ENCODE results near the gene ZC3H10.
"Not testable (repeated sequence)": the region's sequence is repeated elsewhere in the genome, so short reads cannot be mapped to it uniquely, and the experiment has no call there.

The ZC3H10 gene

DNA sequence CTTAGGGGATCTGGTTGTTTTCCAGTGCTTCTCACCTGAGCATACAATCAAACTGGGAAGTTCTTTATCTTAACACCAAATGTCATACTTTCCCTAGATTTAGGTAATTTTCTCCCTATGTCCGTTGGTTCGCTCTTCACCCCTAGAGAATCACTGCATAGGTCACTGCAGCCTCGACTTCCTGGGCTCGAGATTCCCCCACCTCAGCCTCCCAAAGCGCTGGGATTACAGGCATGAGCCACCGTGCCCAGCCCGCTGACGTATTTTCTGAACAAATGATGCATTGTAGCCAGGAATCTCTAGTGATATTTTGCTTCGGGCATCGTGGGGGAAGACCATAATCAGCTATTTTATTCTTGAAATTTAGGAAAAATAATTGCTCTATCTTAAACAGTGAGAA, 2.7 kb upstream of the ZC3H10 start:
- Histone ChIP-seq H3K79me2 (ENCODE audit: insufficient read depth, low read length) (peaks cover 21% of the 10 kb centered on the region), H3K27me3 (ENCODE audit: low read length) (no peaks in the 10 kb centered on the region), H3K9me3 (ENCODE audit: insufficient read depth, low read length) (no peaks in the 10 kb centered on the region), H3K36me3 (ENCODE audit: low read length) (peaks cover 16% of the 10 kb centered on the region), H3F3A (ENCODE audit: insufficient read depth) (peaks cover 75% of the 10 kb centered on the region), H3K27ac (ENCODE audit: low read depth, low read length) (peak overlapping the region; percentile 91), H3K4me3 (ENCODE audit: insufficient read depth, low read length, poor library complexity, severe bottlenecking) (peak overlapping the region; percentile 89), H4K20me1 (ENCODE audit: low read depth, low read length) (no peaks in the 10 kb centered on the region), H3K4me2 (ENCODE audit: low read depth, low read length, poor library complexity, severe bottlenecking) (peak overlapping the region; percentile 86), H2AFZ (ENCODE audit: low read depth, low read length, severe bottlenecking) (no peak overlapping the region), H3K9me2 (replicated peaks; ENCODE audit: insufficient read depth, low read length) (no peaks in the 10 kb centered on the region), H3K9ac (ENCODE audit: low read length) (peak overlapping the region; percentile 85)
- no peak for TF ChIP-seq EZH2phosphoT487 (conservative IDR thresholded peaks at IDR 0.05; ENCODE audit: low read length)
- TF ChIP-seq, protein P1, sequence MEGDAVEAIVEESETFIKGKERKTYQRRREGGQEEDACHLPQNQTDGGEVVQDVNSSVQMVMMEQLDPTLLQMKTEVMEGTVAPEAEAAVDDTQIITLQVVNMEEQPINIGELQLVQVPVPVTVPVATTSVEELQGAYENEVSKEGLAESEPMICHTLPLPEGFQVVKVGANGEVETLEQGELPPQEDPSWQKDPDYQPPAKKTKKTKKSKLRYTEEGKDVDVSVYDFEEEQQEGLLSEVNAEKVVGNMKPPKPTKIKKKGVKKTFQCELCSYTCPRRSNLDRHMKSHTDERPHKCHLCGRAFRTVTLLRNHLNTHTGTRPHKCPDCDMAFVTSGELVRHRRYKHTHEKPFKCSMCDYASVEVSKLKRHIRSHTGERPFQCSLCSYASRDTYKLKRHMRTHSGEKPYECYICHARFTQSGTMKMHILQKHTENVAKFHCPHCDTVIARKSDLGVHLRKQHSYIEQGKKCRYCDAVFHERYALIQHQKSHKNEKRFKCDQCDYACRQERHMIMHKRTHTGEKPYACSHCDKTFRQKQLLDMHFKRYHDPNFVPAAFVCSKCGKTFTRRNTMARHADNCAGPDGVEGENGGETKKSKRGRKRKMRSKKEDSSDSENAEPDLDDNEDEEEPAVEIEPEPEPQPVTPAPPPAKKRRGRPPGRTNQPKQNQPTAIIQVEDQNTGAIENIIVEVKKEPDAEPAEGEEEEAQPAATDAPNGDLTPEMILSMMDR (IDR thresholded peaks at IDR 0.05; ENCODE audit: insufficient read depth, low read length, poor library complexity, severe bottlenecking) = no peak

DNA sequence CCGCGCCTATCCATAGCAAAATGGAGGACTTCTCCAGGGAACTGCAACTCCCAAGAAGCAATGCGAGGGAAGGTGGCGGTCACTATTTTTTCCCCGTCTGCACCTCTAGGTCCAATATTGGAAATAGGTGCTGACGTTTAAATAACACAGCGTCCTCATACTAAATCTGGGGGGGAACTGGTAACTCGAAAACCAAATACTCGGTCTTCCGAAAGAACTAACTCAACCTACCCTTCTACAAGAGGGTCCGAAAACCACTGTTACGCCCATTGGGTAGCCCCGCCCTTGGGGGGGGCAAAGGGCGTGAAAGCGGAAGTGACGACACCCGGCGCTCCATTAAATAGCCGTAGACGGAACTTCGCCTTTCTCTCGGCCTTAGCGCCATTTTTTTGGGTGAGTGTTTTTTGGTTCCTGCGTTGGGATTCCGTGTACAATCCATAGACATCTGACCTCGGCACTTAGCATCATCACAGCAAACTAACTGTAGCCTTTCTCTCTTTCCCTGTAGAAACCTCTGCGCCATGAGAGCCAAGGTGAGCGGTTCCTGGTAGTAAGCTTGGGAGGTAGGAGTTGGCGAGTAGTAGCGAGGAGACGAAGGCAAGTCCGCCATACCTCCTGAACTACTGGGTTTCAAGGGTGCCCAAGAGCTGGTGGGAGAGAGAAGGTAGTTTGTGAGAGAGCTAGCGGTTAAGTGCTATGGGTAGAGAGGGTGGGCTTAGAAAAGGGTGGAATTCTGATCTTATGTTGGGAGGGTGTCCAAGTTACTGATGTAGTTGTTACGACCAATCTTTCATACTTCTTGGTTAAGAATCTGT, 1.6 kb upstream of the ZC3H10 start, which contains the start of gene RPL41:
Gene RPL41 (plus strand): TSS at position 367 of the 815 bp plus-strand sequence.
- Histone ChIP-seq H4K20me1 (ENCODE audit: low read depth, low read length) (no peaks in the 10 kb centered on the region), H3K4me3 (ENCODE audit: insufficient read depth, low read length, poor library complexity, severe bottlenecking) (peak within 1 kb of the TSS; percentile 89), H3K9me2 (replicated peaks; ENCODE audit: insufficient read depth, low read length) (no peaks in the 10 kb centered on the region), H3K27me3 (ENCODE audit: low read length) (no peaks in the 10 kb centered on the region), H3K27ac (ENCODE audit: low read depth, low read length) (peak within 1 kb of the TSS; percentile 91), H3K79me2 (ENCODE audit: insufficient read depth, low read length) (peaks cover 21% of the 10 kb centered on the region), H3F3A (ENCODE audit: insufficient read depth) (peaks cover 64% of the 10 kb centered on the region), H3K9ac (ENCODE audit: low read length) (peak within 1 kb of the TSS; percentile 85), H3K4me2 (ENCODE audit: low read depth, low read length, poor library complexity, severe bottlenecking) (peak within 1 kb of the TSS; percentile 86), H3K36me3 (ENCODE audit: low read length) (peaks cover 8% of the 10 kb centered on the region; the same call in 1 of the 2 replicates), H3K9me3 (ENCODE audit: insufficient read depth, low read length) (no peaks in the 10 kb centered on the region), H2AFZ (ENCODE audit: low read depth, low read length, severe bottlenecking) (peak within 1 kb of the TSS; percentile 13)
- no peak for TF ChIP-seq EZH2phosphoT487 (conservative IDR thresholded peaks at IDR 0.05; ENCODE audit: low read length)
- TF ChIP-seq, protein P1 (IDR thresholded peaks at IDR 0.05; ENCODE audit: insufficient read depth, low read length, poor library complexity, severe bottlenecking) = no peak

DNA sequence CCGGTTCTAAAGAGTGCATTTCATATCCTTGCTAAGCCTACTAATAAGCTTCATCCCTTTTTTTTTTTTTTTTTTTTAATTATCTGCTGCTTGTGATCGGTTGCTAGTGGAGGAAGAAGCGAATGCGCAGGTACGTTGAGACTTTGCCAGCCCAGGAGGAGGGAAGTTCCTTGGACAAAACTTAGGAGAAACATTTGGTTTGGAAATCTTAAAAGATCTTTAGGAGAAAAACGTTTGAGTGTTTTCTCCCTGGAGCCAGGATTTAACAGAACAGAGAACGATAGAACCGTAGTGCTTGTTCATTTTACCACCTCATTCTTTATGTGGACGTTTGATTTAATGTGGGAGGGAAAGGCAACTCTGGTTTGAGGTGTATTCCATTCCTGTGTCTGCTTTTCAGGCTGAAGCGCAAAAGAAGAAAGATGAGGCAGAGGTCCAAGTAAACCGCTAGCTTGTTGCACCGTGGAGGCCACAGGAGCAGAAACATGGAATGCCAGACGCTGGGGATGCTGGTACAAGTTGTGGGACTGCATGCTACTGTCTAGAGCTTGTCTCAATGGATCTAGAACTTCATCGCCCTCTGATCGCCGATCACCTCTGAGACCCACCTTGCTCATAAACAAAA, 872 bp upstream of the ZC3H10 start:
- Histone ChIP-seq H3K4me3 (ENCODE audit: insufficient read depth, low read length, poor library complexity, severe bottlenecking) (peak overlapping the region; percentile 89), H3K27ac (ENCODE audit: low read depth, low read length) (peak overlapping the region; percentile 91), H3K9ac (ENCODE audit: low read length) (peak overlapping the region; percentile 85), H3F3A (ENCODE audit: insufficient read depth) (peaks cover 60% of the 10 kb centered on the region), H3K4me2 (ENCODE audit: low read depth, low read length, poor library complexity, severe bottlenecking) (peak overlapping the region; percentile 86), H3K79me2 (ENCODE audit: insufficient read depth, low read length) (peaks cover 21% of the 10 kb centered on the region)
- H2AFZ ChIP-seq (ENCODE audit: low read depth, low read length, severe bottlenecking); H4K20me1 ChIP-seq (ENCODE audit: low read depth, low read length); H3K27me3 ChIP-seq (ENCODE audit: low read length); H3K9me3 ChIP-seq (ENCODE audit: insufficient read depth, low read length); H3K36me3 ChIP-seq (ENCODE audit: low read length); H3K9me2 ChIP-seq (replicated peaks; ENCODE audit: insufficient read depth, low read length): not testable (repeated sequence)
